ENCODE measurements around the gene MEIOB.
"Not testable (repeated sequence)": the region's sequence is repeated elsewhere in the genome, so short reads cannot be mapped to it uniquely, and the experiment has no call there.

DNA sequence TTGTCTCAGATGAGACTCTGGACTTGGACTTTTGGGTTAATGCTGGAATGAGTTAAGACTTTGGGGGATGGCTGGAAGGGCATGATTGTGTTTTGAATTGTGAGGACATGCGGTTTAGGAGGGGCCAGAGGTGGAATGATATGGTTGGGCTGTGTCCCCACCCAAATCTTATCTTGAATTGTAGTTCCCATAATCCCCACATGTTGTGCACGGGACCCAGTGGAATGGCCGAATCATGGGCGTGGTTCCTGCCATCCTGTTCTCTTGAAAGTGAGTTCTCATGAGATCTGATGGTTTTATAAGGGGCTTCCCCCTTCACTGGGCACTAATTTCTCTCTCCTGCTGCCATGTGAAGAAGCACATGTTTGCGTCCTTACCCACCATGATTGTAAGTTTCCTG lies 72.7 kb downstream of the MEIOB start:
- TF ChIP-seq, protein P1, sequence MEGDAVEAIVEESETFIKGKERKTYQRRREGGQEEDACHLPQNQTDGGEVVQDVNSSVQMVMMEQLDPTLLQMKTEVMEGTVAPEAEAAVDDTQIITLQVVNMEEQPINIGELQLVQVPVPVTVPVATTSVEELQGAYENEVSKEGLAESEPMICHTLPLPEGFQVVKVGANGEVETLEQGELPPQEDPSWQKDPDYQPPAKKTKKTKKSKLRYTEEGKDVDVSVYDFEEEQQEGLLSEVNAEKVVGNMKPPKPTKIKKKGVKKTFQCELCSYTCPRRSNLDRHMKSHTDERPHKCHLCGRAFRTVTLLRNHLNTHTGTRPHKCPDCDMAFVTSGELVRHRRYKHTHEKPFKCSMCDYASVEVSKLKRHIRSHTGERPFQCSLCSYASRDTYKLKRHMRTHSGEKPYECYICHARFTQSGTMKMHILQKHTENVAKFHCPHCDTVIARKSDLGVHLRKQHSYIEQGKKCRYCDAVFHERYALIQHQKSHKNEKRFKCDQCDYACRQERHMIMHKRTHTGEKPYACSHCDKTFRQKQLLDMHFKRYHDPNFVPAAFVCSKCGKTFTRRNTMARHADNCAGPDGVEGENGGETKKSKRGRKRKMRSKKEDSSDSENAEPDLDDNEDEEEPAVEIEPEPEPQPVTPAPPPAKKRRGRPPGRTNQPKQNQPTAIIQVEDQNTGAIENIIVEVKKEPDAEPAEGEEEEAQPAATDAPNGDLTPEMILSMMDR (IDR thresholded peaks at IDR 0.05): not testable (repeated sequence)
- not testable (repeated sequence) for TF ChIP-seq POLR2A (IDR thresholded peaks at IDR 0.05; ENCODE audit: low read length); EP300 (IDR thresholded peaks at IDR 0.05); CBX2 (IDR thresholded peaks at IDR 0.05; ENCODE audit: borderline replicate concordance, low read depth); ZNF302 (CRISPR knock-in tag; IDR thresholded peaks at IDR 0.05); RFX5 (IDR thresholded peaks at IDR 0.05); NFE2L2 (conservative IDR thresholded peaks at IDR 0.05; ENCODE audit: low read length); GATA3 (IDR thresholded peaks at IDR 0.05; ENCODE audit: borderline replicate concordance); POLR2AphosphoS2 (conservative IDR thresholded peaks at IDR 0.05; ENCODE audit: low read length); JUN (IDR thresholded peaks at IDR 0.05); CHD2 (IDR thresholded peaks at IDR 0.05; ENCODE audit: low read length, partially characterized antibody)
- TF ChIP-seq, protein P2, sequence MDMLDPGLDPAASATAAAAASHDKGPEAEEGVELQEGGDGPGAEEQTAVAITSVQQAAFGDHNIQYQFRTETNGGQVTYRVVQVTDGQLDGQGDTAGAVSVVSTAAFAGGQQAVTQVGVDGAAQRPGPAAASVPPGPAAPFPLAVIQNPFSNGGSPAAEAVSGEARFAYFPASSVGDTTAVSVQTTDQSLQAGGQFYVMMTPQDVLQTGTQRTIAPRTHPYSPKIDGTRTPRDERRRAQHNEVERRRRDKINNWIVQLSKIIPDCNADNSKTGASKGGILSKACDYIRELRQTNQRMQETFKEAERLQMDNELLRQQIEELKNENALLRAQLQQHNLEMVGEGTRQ (IDR thresholded peaks at IDR 0.05): not testable (repeated sequence)
- TF ChIP-seq, protein P3, sequence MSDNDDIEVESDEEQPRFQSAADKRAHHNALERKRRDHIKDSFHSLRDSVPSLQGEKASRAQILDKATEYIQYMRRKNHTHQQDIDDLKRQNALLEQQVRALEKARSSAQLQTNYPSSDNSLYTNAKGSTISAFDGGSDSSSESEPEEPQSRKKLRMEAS (IDR thresholded peaks at IDR 0.05): not testable (repeated sequence)
